Posterior cingulate gyrus (tissue), 11 donors: ENCODE data around the gene CLDN5.
A peak's percentile ranks its signal among the peaks of the same experiment; 100 is the strongest.

Experiments
- DNase-seq, 10 donors: peaks; one replicate each; pipeline versions ENCODE4 v3.0.0 to v3.0.0-alpha.2; 2020 to 2021; ENCODE audit warnings: mixed read lengths in 3 of 10
- intact Hi-C: fragments of 100-400 bp; cut with DNase I; formaldehyde crosslinking; loops from one replicate; pipeline ENCODE4 v1.15.1; 2023

Gene CLDN5

GRCh38 chr22:19523240-19524169 is 705 bp downstream of the CLDN5 start:
- peak in 1 of 10 donors; percentile 79 for DNase-seq
- intact Hi-C loops = no loop called here

- intact Hi-C loops = no loop called here
- DNase-seq = peak in 1 of 10 donors; percentile 33
Observed at GRCh38 chr22:19522881-19523239, 1.4 kb downstream of the CLDN5 start.

- intact Hi-C loops = no loop called here
- peak in 5 of 10 donors; percentile 23 to 90 (median 83) for DNase-seq
Observed at GRCh38 chr22:19522190-19522880, 1.9 kb downstream of the CLDN5 start.

DNA sequence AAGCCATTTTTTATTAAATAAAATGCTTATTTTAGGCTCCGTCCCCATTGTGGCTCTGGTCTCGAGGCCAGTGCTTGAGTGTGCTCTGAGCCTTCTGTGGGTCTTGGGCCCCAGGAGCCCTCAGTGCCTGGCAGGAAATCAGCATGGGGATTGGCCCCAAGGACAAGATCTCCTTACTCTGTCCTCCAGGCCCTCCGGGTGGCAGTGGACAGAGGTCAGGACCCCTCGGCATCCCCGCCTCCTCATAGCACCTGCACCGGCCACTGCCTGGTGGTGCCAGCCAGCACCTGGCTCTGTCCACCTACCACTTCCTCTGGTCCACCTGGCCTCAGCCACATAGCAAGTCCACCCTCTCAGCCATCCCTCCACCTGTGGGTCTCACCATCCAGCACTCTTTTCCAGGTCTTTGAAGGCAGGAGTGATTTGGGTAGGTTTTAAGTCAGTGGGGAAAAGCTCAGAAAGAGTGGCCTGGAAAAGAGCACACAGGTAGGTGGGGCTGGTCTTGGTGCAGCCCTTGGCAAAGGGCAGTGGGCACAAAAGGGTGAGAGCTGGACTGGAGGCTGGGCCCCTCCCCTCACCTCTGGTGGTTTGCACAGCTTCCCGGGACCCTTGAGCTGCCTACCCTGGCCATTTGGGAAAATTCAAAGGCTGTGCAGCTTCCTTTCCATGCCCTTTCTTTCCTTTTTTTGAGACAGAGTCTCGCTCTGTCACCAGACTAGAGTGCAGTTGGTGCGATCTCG is 3.5 kb downstream of the CLDN5 start:
- intact Hi-C loops = no loop called here
- peak in 2 of 10 donors; percentile 57 to 82 for DNase-seq

DNA sequence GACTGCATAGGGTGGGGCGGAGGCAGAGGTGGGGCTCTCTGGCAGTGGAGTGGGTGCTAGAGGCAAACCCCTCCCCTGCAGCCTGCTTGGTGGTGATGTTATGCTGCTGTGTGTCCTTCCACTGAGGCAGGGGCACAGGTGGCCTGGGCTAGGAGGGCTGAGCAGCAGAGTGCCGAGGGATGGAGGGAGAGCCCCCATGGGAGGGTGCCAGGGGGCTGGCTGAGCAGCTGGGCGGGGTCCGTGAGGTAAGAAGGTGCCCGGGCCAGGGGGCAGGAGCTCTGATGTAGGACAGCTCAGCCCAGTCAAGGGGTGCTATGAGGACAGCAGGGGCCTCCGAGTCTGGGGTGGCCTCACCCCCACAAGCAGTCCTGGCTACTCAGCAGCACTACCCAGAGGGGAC is 4.2 kb downstream of the CLDN5 start:
- DNase-seq = peak in 2 of 10 donors; percentile 49 to 72
- intact Hi-C loops = no loop called here

GRCh38 chr22:19519041-19519926 is 4.9 kb downstream of the CLDN5 start:
- intact Hi-C loops = no loop called here
- peak in 2 of 10 donors; percentile 68 to 86 for DNase-seq

- intact Hi-C loops = no loop called here
- DNase-seq = no peak
Observed at GRCh38 chr22:19518635-19519034, 5.6 kb downstream of the CLDN5 start.

- intact Hi-C loops = no loop called here
- peak in 2 of 10 donors; percentile 51 to 66 for DNase-seq
Observed at GRCh38 chr22:19517919-19518611, 6.1 kb downstream of the CLDN5 start.

DNA sequence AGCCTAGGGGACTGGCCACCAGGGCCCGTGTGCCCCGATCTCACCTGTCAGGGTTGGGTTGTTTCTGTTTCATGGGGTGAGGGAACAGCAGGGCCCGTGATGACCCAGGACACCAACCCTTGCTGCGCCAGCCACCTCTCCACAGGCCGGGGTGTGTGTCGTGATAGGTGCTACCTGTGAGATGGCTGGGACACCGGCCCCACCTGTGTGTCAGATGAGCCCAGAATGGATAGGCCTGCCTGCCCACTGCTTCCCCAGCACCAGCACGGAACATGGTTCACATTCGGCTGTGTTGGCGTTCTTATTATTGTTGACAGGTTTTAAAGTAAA is 7.1 kb downstream of the CLDN5 start:
- DNase-seq = peak in 2 of 10 donors; percentile 53 to 77
- intact Hi-C loops = no loop called here

- DNase-seq = peak in 2 of 10 donors; percentile 59 to 67
- intact Hi-C loops = no loop called here
Observed at GRCh38 chr22:19516378-19517170, 7.6 kb downstream of the CLDN5 start.

DNA sequence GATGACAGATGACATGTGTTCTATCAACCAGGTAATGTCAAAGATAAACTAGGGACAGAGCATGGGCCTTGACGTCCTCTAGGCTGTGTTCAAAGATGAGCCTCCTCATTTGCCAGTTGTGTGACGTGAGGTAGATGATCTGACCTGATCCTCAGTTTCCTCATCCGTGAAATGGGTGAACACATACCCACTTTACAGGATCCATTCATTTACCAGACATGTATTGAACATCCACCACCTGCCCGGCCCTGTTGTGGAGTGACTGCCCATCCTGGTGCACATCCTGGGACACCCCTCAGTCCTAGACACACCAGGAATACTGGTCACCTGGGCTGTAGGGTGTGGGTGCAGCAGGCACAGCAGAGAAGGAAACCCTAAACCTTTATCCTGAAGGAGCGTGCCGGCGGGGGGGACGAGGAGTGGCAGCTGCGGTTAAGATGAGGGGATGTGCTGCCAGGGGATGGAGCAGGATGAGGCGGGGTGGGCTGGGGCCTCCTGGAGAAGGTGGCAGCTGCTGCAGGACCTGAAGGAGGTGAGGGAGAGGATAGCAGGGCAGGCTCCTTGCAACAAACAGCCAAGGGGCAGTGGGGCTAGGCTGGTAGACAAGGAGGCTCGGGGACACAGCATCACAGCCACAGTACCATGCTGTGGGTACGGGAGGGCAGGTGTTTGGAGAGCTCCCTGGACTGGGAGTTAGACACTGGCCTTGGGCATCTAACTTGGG is 8.4 kb downstream of the CLDN5 start:
- DNase-seq = peak in 2 of 10 donors; percentile 43 to 49
- intact Hi-C loops = no loop called here

GRCh38 chr22:19514831-19515565 is 9.2 kb downstream of the CLDN5 start:
- intact Hi-C loops = no loop called here
- DNase-seq = peak in 2 of 10 donors; percentile 60 to 64

- no peak for DNase-seq
- intact Hi-C loops = no loop called here
Observed at GRCh38 chr22:19513823-19514222, 10.4 kb downstream of the CLDN5 start.

DNA sequence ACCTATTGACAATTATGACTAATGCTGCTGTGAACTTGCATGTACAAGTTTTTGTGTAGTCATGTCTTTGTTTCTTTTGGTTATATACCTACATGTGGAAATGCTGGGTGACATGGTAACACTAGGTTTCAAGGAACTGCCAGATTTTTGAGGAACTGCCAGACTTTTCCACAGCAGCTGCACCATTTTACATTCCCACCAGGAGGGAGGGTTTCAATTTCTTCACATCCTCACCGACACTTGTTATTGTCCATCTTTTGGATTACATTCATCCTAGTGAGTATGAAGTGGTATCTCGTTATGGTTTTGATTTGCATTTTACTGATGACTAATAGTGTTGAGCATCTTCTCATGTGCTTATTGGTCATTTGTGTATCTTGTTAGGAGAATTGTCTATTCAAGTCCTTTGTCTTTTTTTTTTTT is 13.3 kb downstream of the CLDN5 start:
- intact Hi-C loops = no loop called here
- DNase-seq = no peak

DNA sequence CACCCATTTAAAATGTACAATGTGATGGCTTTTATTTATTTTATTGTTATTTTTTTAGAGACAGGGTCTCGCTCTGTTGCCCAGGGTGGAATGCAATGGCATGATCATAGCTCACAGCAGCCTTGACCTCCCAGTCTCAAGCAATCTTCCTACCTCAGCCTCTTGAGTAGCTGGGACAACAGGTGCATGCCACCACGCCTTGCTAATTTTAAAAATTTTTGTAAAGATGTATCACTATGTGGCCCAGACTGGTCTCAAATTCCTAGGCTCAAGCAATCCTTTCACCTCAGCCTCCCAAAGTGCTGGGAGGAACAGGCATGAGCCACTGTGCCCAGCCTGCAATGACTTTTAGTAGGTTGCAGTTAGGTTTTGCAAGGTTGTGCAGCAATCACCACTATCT is 14.3 kb downstream of the CLDN5 start:
- intact Hi-C loops = no loop called here
- no peak for DNase-seq

DNA sequence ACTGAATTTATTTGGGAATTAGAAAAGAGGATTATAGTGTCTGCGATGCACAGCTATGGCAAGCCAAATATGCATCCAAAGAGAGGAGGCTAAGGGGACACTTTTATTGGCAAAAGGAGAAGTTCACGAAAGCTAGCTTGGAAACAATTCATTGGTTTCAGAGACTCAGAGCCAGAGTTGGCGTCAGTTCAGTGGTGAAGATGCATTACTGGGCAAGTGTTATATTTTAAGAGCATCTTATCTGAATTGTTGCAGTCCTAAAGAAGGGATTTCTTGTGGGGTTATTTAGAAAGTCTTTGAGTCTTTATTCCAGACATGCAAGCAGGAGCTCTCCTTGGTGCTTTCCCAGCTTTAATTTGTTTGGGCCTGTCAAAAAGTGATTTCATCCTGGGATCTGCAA is 15.0 kb downstream of the CLDN5 start:
- no peak for DNase-seq

More for the DNA sequence above, 15.0 kb downstream of the CLDN5 start:
- intact Hi-C loops = no loop called here
